A673 (cell line): ENCODE data around the gene NINJ2. TPM values are rescaled to one million over a fixed set of nuclear protein-coding genes. Genes with fewer than 3 reads are reported as not detected.

Experiments used
- BruUV-seq: library from RNA; stranded (reverse); fragments of 400-500 nt; replicated peaks from 2 replicates; lab custom pipeline; 2021; lab: Mats Ljungman, UMichigan
- CTCF ChIA-PET: fragments of 300-600 bp; sonication (Branson Sonifier 250); formaldehyde crosslinking; loops from one replicate; lab custom pipeline; 2022; ENCODE audit warnings: antibody characterized with exemption; lab: Charles Lee
- POLR2A ChIA-PET: fragments of 300-600 bp; sonication (Branson Sonifier 250); formaldehyde crosslinking; loops from one replicate; lab custom pipeline; 2022; ENCODE audit warnings: antibody characterized with exemption; ENCODE audit not compliant: low non-redundant PET; lab: Charles Lee
- DNase-seq: peaks from one replicate; pipeline ENCODE4 v3.0.0-alpha.2; 2015; ENCODE audit warnings: low spot score
- H3K27ac ChIP-seq: fragments of 200-600 bp; sonication (generic); 2 replicates; pipeline ENCODE4 v1.5.1; 2016; ENCODE audit warnings: mixed run types, low read depth, mild to moderate bottlenecking, mixed read lengths, antibody characterized with exemption, low read length; ENCODE audit not compliant: poor library complexity, severe bottlenecking
- H3K27me3 ChIP-seq: fragments of 200-600 bp; sonication (generic); replicated peaks from 2 replicates; pipeline ENCODE4 v1.6.1; 2017; ENCODE audit warnings: mixed run types, low read depth, mild to moderate bottlenecking, mixed read lengths, antibody characterized with exemption, low read length; ENCODE audit not compliant: insufficient read depth, poor library complexity
- H3K36me3 ChIP-seq: fragments of 200-600 bp; sonication (generic); 2 replicates; pipeline ENCODE4 v1.6.1; 2016; ENCODE audit warnings: mixed run types, mild to moderate bottlenecking, mixed read lengths, antibody characterized with exemption, low read length; ENCODE audit not compliant: insufficient read depth, poor library complexity, severe bottlenecking
- H3K4me1 ChIP-seq: fragments of 200-600 bp; sonication (generic); 2 replicates; pipeline ENCODE4 v1.6.1; 2017; ENCODE audit warnings: mixed run types, mild to moderate bottlenecking, mixed read lengths, antibody characterized with exemption, low read length; ENCODE audit not compliant: insufficient read depth, poor library complexity, severe bottlenecking
- H3K4me3 ChIP-seq: fragments of 200-600 bp; sonication (generic); 2 replicates; pipeline ENCODE4 v1.5.1; 2016; ENCODE audit warnings: low read depth, mixed run types, mild to moderate bottlenecking, mixed read lengths, low read length; ENCODE audit not compliant: poor library complexity, severe bottlenecking
- H3K9me3 ChIP-seq: fragments of 200-600 bp; sonication (generic); 2 replicates; pipeline ENCODE4 v1.6.1; 2016; ENCODE audit warnings: mixed run types, low read depth, mild to moderate bottlenecking, mixed read lengths, antibody characterized with exemption, low read length; ENCODE audit not compliant: poor library complexity, severe bottlenecking
- EZH2 ChIP-seq: fragments of 200-600 bp; sonication (generic); IDR thresholded peaks from 2 replicates; pipeline ENCODE4 v1.6.1; 2017; ENCODE audit warnings: borderline replicate concordance, low read depth, mild to moderate bottlenecking, mixed read lengths, antibody characterized with exemption, low read length; ENCODE audit not compliant: poor library complexity, severe bottlenecking
- intact Hi-C: fragments of 100-400 bp; cut with micrococcal nuclease; formaldehyde crosslinking; loops from one replicate; pipeline ENCODE4 v1.10.0; 2022; ENCODE audit not compliant: unreplicated experiment
- total RNA-seq: library from RNA; stranded (reverse); gene quantifications from 2 replicates; pipeline ENCODE4 v1.2.3, GENCODE V29; 2021
- TF ChIP-seq, protein P1 (sequence below): fragments of 300-800, 200-600 bp; sonication (generic); conservative IDR thresholded peaks from 2 replicates; pipeline ENCODE4 v1.5.1; 2017; ENCODE audit warnings: low read depth, mild to moderate bottlenecking, antibody characterized with exemption, low read length, moderate library complexity, mixed read lengths

Gene NINJ2
- total RNA-seq, 1 experiment from 2014 or later = not detected

DNA sequence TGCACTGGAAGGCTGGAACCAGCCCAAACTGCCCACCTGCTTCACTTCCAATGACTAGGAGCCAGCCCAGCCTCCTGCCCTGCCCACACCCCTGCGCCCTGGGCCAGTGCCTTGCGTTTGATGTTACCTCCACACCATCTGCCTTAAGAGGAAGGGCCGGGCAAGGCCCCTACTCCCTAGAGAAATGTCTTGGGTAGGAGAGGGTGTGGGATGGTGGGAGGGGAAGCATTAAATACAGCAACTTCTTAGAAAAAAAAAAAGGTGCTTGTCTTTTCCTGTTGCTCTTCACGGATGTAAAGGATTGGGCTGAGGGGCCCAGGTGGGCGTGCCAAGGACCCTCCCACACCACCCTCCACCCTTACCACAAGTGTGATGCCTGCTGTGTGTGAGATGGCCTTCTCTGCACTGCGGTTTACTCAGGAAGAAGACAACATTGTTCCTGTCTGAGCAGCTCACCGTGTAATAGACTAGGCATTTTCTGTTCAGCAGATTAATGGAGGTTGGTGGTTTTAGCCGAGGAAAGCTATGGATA is 99.9 kb downstream of the NINJ2 start:
- ChIA-PET POLR2A (no interaction called here), CTCF (no interaction called here)
- Histone ChIP-seq H3K4me3 (no peak overlapping the region), H3K27ac (no peak overlapping the region), H3K36me3 (no peaks in the 10 kb centered on the region), H3K27me3 (no peaks in the 10 kb centered on the region), H3K4me1 (no peaks in the 10 kb centered on the region), H3K9me3 (no peaks in the 10 kb centered on the region)
- intact Hi-C loops = no loop called here
- TF ChIP-seq, protein P1, sequence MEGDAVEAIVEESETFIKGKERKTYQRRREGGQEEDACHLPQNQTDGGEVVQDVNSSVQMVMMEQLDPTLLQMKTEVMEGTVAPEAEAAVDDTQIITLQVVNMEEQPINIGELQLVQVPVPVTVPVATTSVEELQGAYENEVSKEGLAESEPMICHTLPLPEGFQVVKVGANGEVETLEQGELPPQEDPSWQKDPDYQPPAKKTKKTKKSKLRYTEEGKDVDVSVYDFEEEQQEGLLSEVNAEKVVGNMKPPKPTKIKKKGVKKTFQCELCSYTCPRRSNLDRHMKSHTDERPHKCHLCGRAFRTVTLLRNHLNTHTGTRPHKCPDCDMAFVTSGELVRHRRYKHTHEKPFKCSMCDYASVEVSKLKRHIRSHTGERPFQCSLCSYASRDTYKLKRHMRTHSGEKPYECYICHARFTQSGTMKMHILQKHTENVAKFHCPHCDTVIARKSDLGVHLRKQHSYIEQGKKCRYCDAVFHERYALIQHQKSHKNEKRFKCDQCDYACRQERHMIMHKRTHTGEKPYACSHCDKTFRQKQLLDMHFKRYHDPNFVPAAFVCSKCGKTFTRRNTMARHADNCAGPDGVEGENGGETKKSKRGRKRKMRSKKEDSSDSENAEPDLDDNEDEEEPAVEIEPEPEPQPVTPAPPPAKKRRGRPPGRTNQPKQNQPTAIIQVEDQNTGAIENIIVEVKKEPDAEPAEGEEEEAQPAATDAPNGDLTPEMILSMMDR = no peak
- no peak for TF ChIP-seq EZH2
- BruUV-seq = no TSS peak
- no peak for DNase-seq

DNA sequence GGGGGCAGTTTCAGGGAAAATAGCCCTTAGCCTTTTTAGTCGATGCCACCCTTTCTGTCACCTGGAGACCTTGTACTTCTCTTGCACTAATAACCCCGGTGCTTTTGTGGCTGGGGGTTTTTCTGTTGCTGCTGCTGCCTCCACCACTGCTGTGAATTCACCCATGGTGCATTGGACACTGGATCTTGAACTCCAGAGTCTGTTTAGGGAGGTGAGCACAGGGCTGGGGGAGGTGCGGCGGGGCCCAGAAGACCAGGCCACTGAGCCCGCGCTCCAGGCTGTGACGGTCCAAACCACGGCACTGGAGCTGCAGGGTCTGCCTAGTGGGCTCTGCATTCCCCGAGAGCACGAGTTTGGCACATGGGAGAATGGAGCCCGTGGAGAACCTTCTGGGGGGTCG is 100.6 kb downstream of the NINJ2 start:
- H3K36me3 ChIP-seq = no peaks in the 10 kb centered on the region
- no peaks in the 10 kb centered on the region for H3K27me3 ChIP-seq
- ChIA-PET POLR2A (no interaction called here), CTCF (no interaction called here)
- no peaks in the 10 kb centered on the region for H3K9me3 ChIP-seq
- no peak overlapping the region for H3K4me3 ChIP-seq
- BruUV-seq = no TSS peak
- H3K27ac ChIP-seq = no peak overlapping the region
- no peaks in the 10 kb centered on the region for H3K4me1 ChIP-seq
- no peak for DNase-seq
- intact Hi-C loops = no loop called here
- no peak for TF ChIP-seq EZH2
- TF ChIP-seq, protein P1 = no peak

DNA sequence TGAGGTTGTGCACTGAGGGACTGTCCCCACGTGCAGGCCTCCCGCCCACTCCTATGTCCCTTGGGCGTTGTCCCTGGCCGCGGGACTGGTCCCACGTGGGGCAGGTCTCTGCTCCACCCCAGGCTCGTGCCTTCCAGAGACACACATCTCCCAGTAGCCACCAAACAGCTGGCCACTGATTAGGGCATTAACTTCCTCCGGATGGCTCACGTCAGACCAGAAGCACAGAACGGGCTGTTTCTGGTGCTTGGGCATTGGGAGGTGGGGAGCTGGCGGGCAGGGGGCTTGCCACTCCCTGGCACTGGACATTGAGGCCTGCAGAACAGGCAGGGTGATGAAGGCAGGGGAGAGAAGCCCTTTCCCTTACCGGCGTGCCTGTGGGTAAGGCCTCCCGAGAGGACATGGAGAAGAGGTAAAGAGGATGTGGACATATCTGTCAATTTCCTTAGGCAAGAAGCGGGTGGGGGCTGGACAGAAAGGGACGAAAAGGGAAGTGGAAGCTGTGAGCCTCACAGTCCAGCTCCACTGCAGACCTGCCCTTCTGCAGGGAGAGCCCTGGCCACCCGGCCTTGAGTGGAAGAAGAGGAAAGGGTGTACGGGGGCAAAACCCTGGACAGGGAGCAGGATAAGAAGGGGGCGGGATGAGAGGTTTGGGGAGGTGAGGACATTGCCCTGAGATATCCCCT is 101.2 kb downstream of the NINJ2 start:
- ChIA-PET POLR2A (no interaction called here), CTCF (no interaction called here)
- no peak overlapping the region for H3K27ac ChIP-seq
- H3K4me3 ChIP-seq = no peak overlapping the region
- BruUV-seq = no TSS peak
- H3K36me3 ChIP-seq = no peaks in the 10 kb centered on the region
- TF ChIP-seq EZH2 = no peak
- TF ChIP-seq, protein P1 = no peak
- no peaks in the 10 kb centered on the region for H3K27me3 ChIP-seq
- no peaks in the 10 kb centered on the region for H3K9me3 ChIP-seq
- no peak for DNase-seq
- intact Hi-C loops = no loop called here
- no peaks in the 10 kb centered on the region for H3K4me1 ChIP-seq
